Trophoblast cell (in vitro differentiated cells and primary cell): Measurements from ENCODE around the gene ZC3H6.
A peak's percentile ranks its signal among the peaks of the same experiment; 100 is the strongest.

ENCODE experiments used
- DNase-seq, 2 donors: peaks; one replicate each; pipeline ENCODE4 v3.0.0-alpha.2; 2016
- H2AFZ ChIP-seq: 2 replicates; pipeline ENCODE4 v1.6.1; 2013; ENCODE audit warnings: low read length, moderate library complexity, mild to moderate bottlenecking; ENCODE audit not compliant: insufficient read depth, poor library complexity
- H2AK5ac ChIP-seq: 2 replicates; pipeline ENCODE4 v1.6.1; 2013; ENCODE audit warnings: mild to moderate bottlenecking, low read length
- H2BK120ac ChIP-seq: 2 replicates; pipeline ENCODE4 v1.6.1; 2013; ENCODE audit warnings: low read length, mild to moderate bottlenecking, moderate library complexity; ENCODE audit not compliant: insufficient read depth, poor library complexity
- H2BK12ac ChIP-seq: 2 replicates; pipeline ENCODE4 v1.6.1; 2013; ENCODE audit warnings: mild to moderate bottlenecking, low read length, moderate library complexity
- H2BK5ac ChIP-seq: 2 replicates; pipeline ENCODE4 v1.6.1; 2013; ENCODE audit warnings: low read length, low read depth, moderate library complexity, mild to moderate bottlenecking; ENCODE audit not compliant: poor library complexity
- H3K14ac ChIP-seq: 2 replicates; pipeline ENCODE4 v1.6.1; 2013; ENCODE audit warnings: mild to moderate bottlenecking, low read length
- H3K18ac ChIP-seq: 2 replicates; pipeline ENCODE4 v1.6.1; 2013; ENCODE audit warnings: mild to moderate bottlenecking, low read length
- H3K23ac ChIP-seq: 2 replicates; pipeline ENCODE4 v1.6.1; 2013; ENCODE audit warnings: low read length
- H3K27ac ChIP-seq: 2 replicates; pipeline ENCODE4 v1.5.1; 2013; ENCODE audit warnings: low read depth, mild to moderate bottlenecking, inconsistent platforms, low read length, moderate library complexity
- H3K27me3 ChIP-seq: 2 replicates; pipeline ENCODE4 v1.6.1; 2013; ENCODE audit warnings: inconsistent platforms, mild to moderate bottlenecking, low read length, moderate library complexity; ENCODE audit not compliant: insufficient read depth
- H3K36me3 ChIP-seq, 2 experiments: 1 replicate in 1 of 2; 2 replicates in 1 of 2; pipeline ENCODE4 v1.6.1; 2013; ENCODE audit warnings: low read length in 2 of 2, mild to moderate bottlenecking in 2 of 2, moderate library complexity in 1 of 2; ENCODE audit not compliant: insufficient read depth in 2 of 2, control insufficient read depth in 1 of 2
- H3K4ac ChIP-seq: 2 replicates; pipeline ENCODE4 v1.6.1; 2013; ENCODE audit warnings: low read depth, mild to moderate bottlenecking, low read length, moderate library complexity
- H3K4me1 ChIP-seq, 2 experiments: 1 replicate in 1 of 2; 2 replicates in 1 of 2; pipeline ENCODE4 v1.6.1; 2013; ENCODE audit warnings: low read length in 2 of 2, mild to moderate bottlenecking in 2 of 2, moderate library complexity in 1 of 2; ENCODE audit not compliant: insufficient read depth in 2 of 2, control insufficient read depth in 1 of 2
- H3K4me2 ChIP-seq: 2 replicates; pipeline ENCODE4 v1.6.1; 2013; ENCODE audit warnings: inconsistent platforms, mild to moderate bottlenecking, low read length, moderate library complexity
- H3K4me3 ChIP-seq: 2 replicates; pipeline ENCODE4 v1.5.1; 2013; ENCODE audit warnings: mild to moderate bottlenecking, low read depth, low read length, inconsistent platforms
- H3K79me1 ChIP-seq: one replicate; pipeline ENCODE4 v1.6.1; 2013; ENCODE audit warnings: low read length
- H3K79me2 ChIP-seq: 2 replicates; pipeline ENCODE4 v1.6.1; 2013; ENCODE audit warnings: low read length, mild to moderate bottlenecking; ENCODE audit not compliant: control insufficient read depth, insufficient read depth, poor library complexity
- H3K9ac ChIP-seq: 2 replicates; pipeline ENCODE4 v1.6.1; 2013; ENCODE audit warnings: mild to moderate bottlenecking, low read length
- H3K9me3 ChIP-seq: 2 replicates; pipeline ENCODE4 v1.6.1; 2013; ENCODE audit warnings: low read depth, mild to moderate bottlenecking, control low read depth, inconsistent platforms, low read length; ENCODE audit not compliant: insufficient read depth
- H4K12ac ChIP-seq: 2 replicates; pipeline ENCODE4 v1.6.1; 2013; ENCODE audit warnings: low read depth, mild to moderate bottlenecking, low read length, moderate library complexity
- H4K8ac ChIP-seq: 2 replicates; pipeline ENCODE4 v1.6.1; 2013; ENCODE audit warnings: low read depth, mild to moderate bottlenecking, low read length, moderate library complexity
- H4K91ac ChIP-seq: one replicate; pipeline ENCODE4 v1.6.1; 2013; ENCODE audit warnings: low read depth, mild to moderate bottlenecking, low read length, moderate library complexity
- WGBS: extraction: QIAGEN DNeasy Blood & Tissue Kit; methylation state at CpG from one replicate; pipeline ENCODE4 v1.1.7; 2013; ENCODE audit warnings: missing lambda C conversion rate; ENCODE audit not compliant: insufficient read length, insufficient coverage; ENCODE audit errors: extremely low coverage; 5-methylcytosine and 5-hydroxymethylcytosine counted together

Gene ZC3H6

DNA sequence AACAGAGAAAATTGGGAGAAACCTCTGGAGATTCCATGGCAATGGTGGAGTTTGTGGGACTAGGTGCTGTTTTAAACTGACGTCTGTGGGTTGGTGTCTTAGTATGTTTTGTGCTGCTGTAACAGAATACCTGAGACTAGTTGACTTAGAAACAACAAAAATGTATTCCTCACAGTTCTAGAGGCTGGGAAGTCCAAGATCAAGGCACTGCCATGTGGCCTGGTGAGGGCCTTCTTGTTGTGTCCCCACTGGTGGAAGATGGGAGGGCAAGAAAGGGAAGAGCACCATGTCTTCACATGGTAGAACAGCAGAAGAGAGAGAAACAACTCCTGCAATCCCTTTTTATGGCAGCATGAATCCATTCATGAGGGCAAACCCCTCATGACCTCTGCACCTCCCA lies 6.8 kb upstream of the ZC3H6 start:
- no CpG with 5 or more reads among the region's 1 CpG for WGBS
- Histone ChIP-seq H3K4me3 (no peak overlapping the region), H2BK5ac (no peak overlapping the region), H3K79me2 (no peaks in the 10 kb centered on the region), H3K18ac (no peak overlapping the region), H4K8ac (no peak overlapping the region), H3K23ac (no peak overlapping the region), H4K91ac (no peak overlapping the region), H2AK5ac (no peak overlapping the region), H3K36me3 (no peaks in the 10 kb centered on the region), H3K4ac (no peak overlapping the region), H3K9me3 (no peaks in the 10 kb centered on the region), H3K9ac (no peak overlapping the region), H3K27ac (no peak overlapping the region), H3K14ac (no peak overlapping the region), H2BK12ac (no peak overlapping the region), H3K79me1 (no peaks in the 10 kb centered on the region), H2BK120ac (no peak overlapping the region), H3K27me3 (no peaks in the 10 kb centered on the region), H4K12ac (no peak overlapping the region), H3K4me1 (no peaks in the 10 kb centered on the region), H2AFZ (no peak overlapping the region), H3K4me2 (no peak overlapping the region)
- DNase-seq, result no peak

DNA sequence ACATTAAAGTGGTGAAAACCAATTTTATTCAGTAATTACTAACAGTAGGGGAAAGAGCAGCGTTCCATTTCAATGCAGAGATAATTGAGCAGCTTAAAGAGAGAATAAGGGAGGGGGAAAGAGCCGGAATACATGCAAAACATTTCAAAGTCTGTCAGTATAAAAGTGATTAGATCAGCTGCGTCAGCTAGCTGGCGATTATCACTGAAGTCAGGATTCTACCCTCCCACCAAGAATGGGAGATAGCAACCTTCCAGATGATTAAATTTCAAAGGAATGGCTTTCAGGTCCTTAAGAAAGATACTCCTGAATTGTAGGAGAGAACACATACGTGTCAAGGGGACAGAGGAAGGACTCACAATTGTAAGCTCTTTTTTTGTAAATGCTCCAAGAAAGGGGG lies 2.7 kb upstream of the ZC3H6 start:
- no peak overlapping the region for H2BK5ac ChIP-seq
- H3K18ac ChIP-seq, result no peak overlapping the region
- H3K4me3 ChIP-seq, result no peak overlapping the region
- H4K91ac ChIP-seq, result no peak overlapping the region
- no peak overlapping the region for H2BK12ac ChIP-seq
- H3K79me1 ChIP-seq, result peaks cover 8% of the 10 kb centered on the region
- DNase-seq, result peak; percentile 9 to 72
- H3K9ac ChIP-seq, result no peak overlapping the region
- no peak overlapping the region for H4K8ac ChIP-seq
- H3K4me1 ChIP-seq, result no peaks in the 10 kb centered on the region
- H3K9me3 ChIP-seq, result no peaks in the 10 kb centered on the region
- H2BK120ac ChIP-seq, result no peak overlapping the region
- H3K23ac ChIP-seq, result no peak overlapping the region
- no CpG with 5 or more reads among the region's 5 CpGs for WGBS
- H2AK5ac ChIP-seq, result no peak overlapping the region
- H3K27me3 ChIP-seq, result no peaks in the 10 kb centered on the region
- H3K14ac ChIP-seq, result no peak overlapping the region
- H3K4me2 ChIP-seq, result no peak overlapping the region
- peaks cover 4% of the 10 kb centered on the region for H3K79me2 ChIP-seq
- H3K4ac ChIP-seq, result no peak overlapping the region
- no peaks in the 10 kb centered on the region for H3K36me3 ChIP-seq
- H3K27ac ChIP-seq, result no peak overlapping the region
- no peak overlapping the region for H2AFZ ChIP-seq
- no peak overlapping the region for H4K12ac ChIP-seq

DNA sequence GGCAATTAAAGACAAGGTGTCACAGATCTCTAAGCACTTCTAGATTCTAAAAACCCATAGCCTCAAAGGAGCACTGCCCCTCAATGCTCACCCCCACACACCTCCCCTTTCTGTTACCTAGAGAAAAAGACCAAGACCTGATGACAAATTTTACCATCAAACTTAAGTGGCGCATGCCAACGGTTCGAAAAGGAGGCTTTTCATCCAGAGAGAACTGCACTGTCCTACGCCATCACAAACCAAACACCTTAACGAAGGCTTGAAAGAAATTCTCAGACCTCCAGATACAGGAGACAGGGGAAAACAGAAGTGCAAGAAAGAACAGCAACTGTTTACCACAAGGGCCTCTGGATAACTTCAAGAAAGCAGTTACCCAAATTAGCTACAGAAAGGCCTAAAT lies 2.0 kb upstream of the ZC3H6 start:
- Histone ChIP-seq H2BK120ac (no peak overlapping the region), H3K4me1 (no peaks in the 10 kb centered on the region), H3K27ac (no peak overlapping the region), H3K36me3 (no peaks in the 10 kb centered on the region), H3K79me2 (peaks cover 4% of the 10 kb centered on the region), H3K4ac (no peak overlapping the region), H3K14ac (no peak overlapping the region), H3K23ac (no peak overlapping the region), H2BK12ac (no peak overlapping the region), H3K9ac (no peak overlapping the region), H3K79me1 (peaks cover 8% of the 10 kb centered on the region), H4K12ac (no peak overlapping the region), H3K4me3 (no peak overlapping the region), H2AFZ (no peak overlapping the region), H4K8ac (no peak overlapping the region), H3K27me3 (no peaks in the 10 kb centered on the region), H2AK5ac (no peak overlapping the region), H2BK5ac (no peak overlapping the region), H3K18ac (no peak overlapping the region), H3K4me2 (no peak overlapping the region), H4K91ac (no peak overlapping the region), H3K9me3 (no peaks in the 10 kb centered on the region)
- WGBS, result no CpG with 5 or more reads among the region's 5 CpGs
- DNase-seq, result no peak

DNA sequence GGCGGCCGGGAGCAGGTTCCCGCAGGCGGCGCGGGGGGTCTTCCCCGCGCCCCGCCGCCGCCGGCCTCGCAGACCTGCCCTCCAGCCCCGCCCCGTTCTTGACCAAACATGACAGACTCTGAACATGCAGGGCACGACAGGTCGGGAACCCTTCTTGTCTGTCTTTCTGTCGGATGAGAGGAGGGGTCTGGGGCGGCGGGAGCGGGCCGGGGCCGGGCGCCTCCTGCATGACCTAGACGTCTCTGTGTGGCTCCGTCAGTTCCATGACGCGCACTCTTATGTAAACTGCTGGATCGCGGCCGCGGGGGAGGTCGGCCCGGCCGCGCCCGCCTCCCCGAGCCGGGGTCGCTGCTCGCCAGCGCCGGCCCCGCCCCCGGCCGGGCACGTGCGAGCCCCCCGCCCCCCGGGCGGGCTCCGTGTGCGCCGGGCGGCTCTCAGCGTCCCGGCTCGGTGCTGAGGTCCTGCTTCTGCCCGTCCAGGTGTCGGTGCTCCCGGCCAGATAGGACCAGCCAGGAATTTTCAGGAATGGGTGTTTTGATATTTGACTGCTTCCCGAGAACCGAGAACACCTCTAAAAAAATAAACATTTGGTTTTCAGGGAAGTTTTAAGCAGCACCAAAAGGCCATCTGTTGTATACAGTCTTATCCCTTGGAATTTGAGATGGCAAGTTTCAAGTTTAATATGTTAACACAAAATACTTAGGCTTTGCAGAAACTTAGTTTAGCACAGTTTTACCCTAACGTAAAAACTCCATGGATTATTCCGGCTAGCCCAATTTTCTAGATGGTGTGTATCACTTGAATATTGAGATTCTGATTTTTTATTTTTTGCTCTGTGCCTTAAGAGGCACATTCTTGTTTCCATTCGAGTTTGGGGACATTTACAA lies 733 bp downstream of the ZC3H6 start:
- Histone ChIP-seq H3K4ac (peak overlapping the region; percentile 98), H4K91ac (peak overlapping the region; percentile 100), H3K79me2 (peaks cover 4% of the 10 kb centered on the region), H4K8ac (peak overlapping the region; percentile 100), H2BK12ac (no peak overlapping the region), H3K14ac (peak overlapping the region; percentile 100), H2AK5ac (peak overlapping the region; percentile 85), H3K36me3 (no peaks in the 10 kb centered on the region), H2AFZ (peak overlapping the region; percentile 99), H3K9ac (peak overlapping the region; percentile 100), H3K4me2 (peak overlapping the region; percentile 51), H3K23ac (no peak overlapping the region), H3K27ac (peak overlapping the region; percentile 100), H4K12ac (peak overlapping the region; percentile 99), H3K79me1 (peaks cover 8% of the 10 kb centered on the region), H3K4me3 (peak overlapping the region; percentile 94), H3K4me1 (no peaks in the 10 kb centered on the region), H2BK5ac (peak overlapping the region; percentile 99), H3K27me3 (no peaks in the 10 kb centered on the region), H3K18ac (peak overlapping the region; percentile 99), H2BK120ac (peak overlapping the region; percentile 99), H3K9me3 (no peaks in the 10 kb centered on the region)
- WGBS, result no CpG with 5 or more reads among the region's 66 CpGs
- peak; percentile 77 to 80 for DNase-seq
